OCI-LY3 (cell line): ENCODE measurements around the gene MAPK13.

ENCODE experiments used
- H2AFZ ChIP-seq: fragments of 200-600, 300-600 bp; shearing (Covaris generic); 2 replicates; pipeline ENCODE4 v1.6.0; 2014; ENCODE audit warnings: antibody characterized with exemption, low read depth, low read length
- H3K27ac ChIP-seq: fragments of 200-600, 300-600 bp; sonication (generic); 2 replicates; pipeline ENCODE4 v1.5.1; 2014; ENCODE audit warnings: mild to moderate bottlenecking, low read length, moderate library complexity, mixed read lengths
- H3K27me3 ChIP-seq: fragments of 200-600, 300-600 bp; sonication (generic); 2 replicates; pipeline ENCODE4 v1.6.1; 2014; ENCODE audit warnings: low read depth, low read length, mixed read lengths
- H3K36me3 ChIP-seq: fragments of 200-600, 300-600 bp; sonication (generic); replicated peaks from 2 replicates; pipeline ENCODE3; 2014; ENCODE audit warnings: low read depth, low read length, mixed read lengths
- H3K4me1 ChIP-seq: fragments of 300-600, 200-600 bp; sonication (generic); 2 replicates; pipeline ENCODE4 v1.6.1; 2014; ENCODE audit warnings: low read length, mixed read lengths
- H3K4me2 ChIP-seq: fragments of 200-600, 300-600 bp; sonication (generic); 2 replicates; pipeline ENCODE4 v1.6.1; 2014; ENCODE audit warnings: low read length, mixed read lengths
- H3K4me3 ChIP-seq: fragments of 300-600, 200-600 bp; sonication (generic); 2 replicates; pipeline ENCODE4 v1.5.1; 2014; ENCODE audit warnings: antibody characterized with exemption, mild to moderate bottlenecking, low read length, moderate library complexity
- H3K79me2 ChIP-seq: fragments of 300-600, 200-600 bp; shearing (Covaris generic); 2 replicates; pipeline ENCODE4 v1.6.1; 2014; ENCODE audit warnings: mild to moderate bottlenecking, low read length, mixed read lengths
- H3K9ac ChIP-seq: fragments of 300-600, 200-600 bp; shearing (Covaris generic); 2 replicates; pipeline ENCODE4 v1.6.0; 2014; ENCODE audit warnings: mild to moderate bottlenecking, low read length, moderate library complexity
- H3K9me3 ChIP-seq: fragments of 200-600, 300-600 bp; shearing (Covaris generic); 2 replicates; pipeline ENCODE4 v1.6.1; 2014; ENCODE audit warnings: low read length, mixed read lengths; ENCODE audit not compliant: insufficient read depth
- H4K20me1 ChIP-seq: fragments of 200-600, 300-600 bp; sonication (generic); 2 replicates; pipeline ENCODE4 v1.6.1; 2016; ENCODE audit warnings: low read length, mixed read lengths; ENCODE audit not compliant: insufficient read depth
- EZH2phosphoT487 ChIP-seq: fragments of 200-600 bp; shearing (Covaris generic); IDR thresholded peaks from 2 replicates; pipeline ENCODE4 v1.6.1; 2018; ENCODE audit warnings: antibody characterized with exemption, mixed run types, low read depth
- TF ChIP-seq, protein P1 (sequence below): fragments of 200-600, 300-600 bp; sonication (generic); IDR thresholded peaks from 2 replicates; pipeline ENCODE4 v1.5.1; 2014; ENCODE audit warnings: antibody characterized with exemption, low read length, low read depth

Gene MAPK13

GRCh38 chr6:36142971-36143838, 12.9 kb downstream of the MAPK13 start:
- Histone ChIP-seq H3K4me2 (no peak overlapping the region), H3K4me1 (peaks cover 4% of the 10 kb centered on the region; the same call in 1 of the 2 replicates), H3K79me2 (no peaks in the 10 kb centered on the region), H2AFZ (no peak overlapping the region), H3K4me3 (no peak overlapping the region), H3K27ac (no peak overlapping the region), H3K9ac (no peak overlapping the region), H3K36me3 (no peaks in the 10 kb centered on the region), H3K9me3 (no peaks in the 10 kb centered on the region), H3K27me3 (no peaks in the 10 kb centered on the region), H4K20me1 (no peaks in the 10 kb centered on the region)
- no peak for TF ChIP-seq EZH2phosphoT487
- TF ChIP-seq, protein P1, sequence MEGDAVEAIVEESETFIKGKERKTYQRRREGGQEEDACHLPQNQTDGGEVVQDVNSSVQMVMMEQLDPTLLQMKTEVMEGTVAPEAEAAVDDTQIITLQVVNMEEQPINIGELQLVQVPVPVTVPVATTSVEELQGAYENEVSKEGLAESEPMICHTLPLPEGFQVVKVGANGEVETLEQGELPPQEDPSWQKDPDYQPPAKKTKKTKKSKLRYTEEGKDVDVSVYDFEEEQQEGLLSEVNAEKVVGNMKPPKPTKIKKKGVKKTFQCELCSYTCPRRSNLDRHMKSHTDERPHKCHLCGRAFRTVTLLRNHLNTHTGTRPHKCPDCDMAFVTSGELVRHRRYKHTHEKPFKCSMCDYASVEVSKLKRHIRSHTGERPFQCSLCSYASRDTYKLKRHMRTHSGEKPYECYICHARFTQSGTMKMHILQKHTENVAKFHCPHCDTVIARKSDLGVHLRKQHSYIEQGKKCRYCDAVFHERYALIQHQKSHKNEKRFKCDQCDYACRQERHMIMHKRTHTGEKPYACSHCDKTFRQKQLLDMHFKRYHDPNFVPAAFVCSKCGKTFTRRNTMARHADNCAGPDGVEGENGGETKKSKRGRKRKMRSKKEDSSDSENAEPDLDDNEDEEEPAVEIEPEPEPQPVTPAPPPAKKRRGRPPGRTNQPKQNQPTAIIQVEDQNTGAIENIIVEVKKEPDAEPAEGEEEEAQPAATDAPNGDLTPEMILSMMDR = no peak

GRCh38 chr6:36145495-36145894, 15.2 kb downstream of the MAPK13 start:
- Histone ChIP-seq H3K4me1 (peaks cover 4% of the 10 kb centered on the region; the same call in 1 of the 2 replicates), H3K4me3 (no peak overlapping the region), H3K4me2 (no peak overlapping the region), H3K9me3 (no peaks in the 10 kb centered on the region), H2AFZ (no peak overlapping the region), H3K79me2 (no peaks in the 10 kb centered on the region), H3K9ac (no peak overlapping the region), H4K20me1 (no peaks in the 10 kb centered on the region), H3K36me3 (no peaks in the 10 kb centered on the region), H3K27me3 (no peaks in the 10 kb centered on the region), H3K27ac (no peak overlapping the region)
- no peak for TF ChIP-seq EZH2phosphoT487
- TF ChIP-seq, protein P1 = no peak

DNA sequence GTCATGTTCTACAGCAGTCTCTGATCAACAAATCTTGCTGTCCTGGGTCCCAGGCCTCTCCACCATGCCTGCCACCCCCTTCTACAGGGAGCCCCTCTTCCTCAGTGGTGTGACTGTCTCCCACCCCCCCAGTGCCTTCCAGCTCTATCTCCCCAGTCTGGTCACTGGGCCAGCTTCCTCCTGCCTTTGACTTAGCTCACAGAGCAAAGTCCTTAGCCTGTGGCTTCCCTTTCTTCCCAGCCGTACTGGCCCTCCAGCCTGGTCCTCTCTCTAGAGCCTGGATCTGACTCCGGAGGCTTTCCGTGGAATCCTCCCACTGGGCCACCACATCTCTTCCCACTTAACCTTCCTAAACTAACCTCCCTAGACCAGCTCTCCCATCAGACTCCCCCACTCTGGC, 17.0 kb downstream of the MAPK13 start:
- Histone ChIP-seq H3K4me1 (peaks cover 4% of the 10 kb centered on the region; the same call in 1 of the 2 replicates), H3K27ac (no peak overlapping the region)
- TF ChIP-seq, protein P1 = no peak
- TF ChIP-seq EZH2phosphoT487 = no peak

GRCh38 chr6:36149476-36149875, 19.2 kb downstream of the MAPK13 start:
- no peak overlapping the region for H2AFZ ChIP-seq
- H3K9me3 ChIP-seq = no peaks in the 10 kb centered on the region
- H3K79me2 ChIP-seq = no peaks in the 10 kb centered on the region
- TF ChIP-seq EZH2phosphoT487 = no peak
- TF ChIP-seq, protein P1 = no peak
- peaks cover 4% of the 10 kb centered on the region; the same call in 1 of the 2 replicates for H3K4me1 ChIP-seq
- H3K9ac ChIP-seq = no peak overlapping the region
- H4K20me1 ChIP-seq = no peaks in the 10 kb centered on the region
- H3K4me2 ChIP-seq = no peak overlapping the region
- H3K36me3 ChIP-seq = no peaks in the 10 kb centered on the region
- no peak overlapping the region for H3K4me3 ChIP-seq
- H3K27me3 ChIP-seq = no peaks in the 10 kb centered on the region
- no peak overlapping the region for H3K27ac ChIP-seq

More for the DNA sequence above, 17.0 kb downstream of the MAPK13 start:
- Histone ChIP-seq H3K9ac (no peak overlapping the region), H3K4me3 (no peak overlapping the region), H3K4me2 (no peak overlapping the region), H2AFZ (no peak overlapping the region), H3K79me2 (no peaks in the 10 kb centered on the region), H3K27me3 (no peaks in the 10 kb centered on the region), H4K20me1 (no peaks in the 10 kb centered on the region), H3K36me3 (no peaks in the 10 kb centered on the region), H3K9me3 (no peaks in the 10 kb centered on the region)
